GM19351 (cell line): ENCODE data around the gene TCF7L2.

ENCODE experiments used
- ATAC-seq: cut with Tn5 transposase; IDR thresholded peaks from one replicate; pipeline ENCODE4 v1.9.1; 2021; ENCODE audit warnings: mild to moderate bottlenecking, moderate library complexity; ENCODE audit not compliant: unreplicated experiment

Gene TCF7L2

GRCh38 chr10:113167702-113168101, 217.7 kb downstream of the TCF7L2 start:
- no peak for ATAC-seq

- no peak for ATAC-seq
Observed at GRCh38 chr10:113168584-113168983, 218.5 kb downstream of the TCF7L2 start.

GRCh38 chr10:113169111-113169510, 219.1 kb downstream of the TCF7L2 start:
- ATAC-seq, result no peak

GRCh38 chr10:113169853-113170460, 219.9 kb downstream of the TCF7L2 start:
- peak; percentile 98 for ATAC-seq

GRCh38 chr10:113171662-113172061, 221.6 kb downstream of the TCF7L2 start:
- no peak for ATAC-seq

- ATAC-seq, result no peak
Observed at GRCh38 chr10:113175176-113175575, 225.1 kb downstream of the TCF7L2 start.

- ATAC-seq, result no peak
Observed at GRCh38 chr10:113175756-113176651, 226.0 kb downstream of the TCF7L2 start.

- no peak for ATAC-seq
Observed at GRCh38 chr10:113176652-113177155, 226.7 kb downstream of the TCF7L2 start.

GRCh38 chr10:113177156-113177935, 227.3 kb downstream of the TCF7L2 start:
- no peak for ATAC-seq

GRCh38 chr10:113177936-113178335, 227.9 kb downstream of the TCF7L2 start:
- no peak for ATAC-seq

GRCh38 chr10:113178771-113179170, 228.7 kb downstream of the TCF7L2 start:
- no peak for ATAC-seq

- no peak for ATAC-seq
Observed at GRCh38 chr10:113179265-113179664, 229.2 kb downstream of the TCF7L2 start.

GRCh38 chr10:113179966-113180365, 229.9 kb downstream of the TCF7L2 start:
- ATAC-seq, result no peak

GRCh38 chr10:113180401-113181154, 230.5 kb downstream of the TCF7L2 start:
- no peak for ATAC-seq

- no peak for ATAC-seq
Observed at GRCh38 chr10:113182154-113182553, 232.1 kb downstream of the TCF7L2 start.

- ATAC-seq, result no peak
Observed at GRCh38 chr10:113183573-113183972, 233.5 kb downstream of the TCF7L2 start.

GRCh38 chr10:113187063-113187777, 237.2 kb downstream of the TCF7L2 start:
- no peak for ATAC-seq

- ATAC-seq, result no peak
Observed at GRCh38 chr10:113199459-113199858, 249.4 kb downstream of the TCF7L2 start.

- ATAC-seq, result no peak
Observed at GRCh38 chr10:113202011-113202410, 252.0 kb downstream of the TCF7L2 start.

GRCh38 chr10:113207924-113208323, 257.9 kb downstream of the TCF7L2 start:
- no peak for ATAC-seq
